ENCODE data around the gene MAT2B.

Gene MAT2B

GRCh38 chr5:163505368-163506094, at the start of gene MAT2B:
Gene MAT2B (plus strand): TSS chr5:163505619. CDS start chr5:163505687, 68 bp downstream.
- peak; percentile 89 to 90 for DNase-seq (ENCODE audit: low read depth in 2 of 2)

GRCh38 chr5:163456029-163456589, 49.3 kb upstream of the MAT2B start:
- DNase-seq (ENCODE audit: low read depth in 2 of 2): no peak

- no peak for DNase-seq (ENCODE audit: low read depth in 2 of 2)
Observed at GRCh38 chr5:163456840-163457239, 48.6 kb upstream of the MAT2B start.

- DNase-seq (ENCODE audit: low read depth in 2 of 2): no peak
Observed at GRCh38 chr5:163458778-163459385, 46.5 kb upstream of the MAT2B start.

- DNase-seq (ENCODE audit: low read depth in 2 of 2): no peak
Observed at GRCh38 chr5:163459462-163459818, 46.0 kb upstream of the MAT2B start.

- peak; percentile 88 to 90 for DNase-seq (ENCODE audit: low read depth in 2 of 2)
Observed at GRCh38 chr5:163459819-163460561, 45.4 kb upstream of the MAT2B start, which contains the start of gene NUDCD2. Gene NUDCD2 (minus strand): TSS chr5:163460102. CDS start chr5:163460050, 52 bp downstream.

- no peak for DNase-seq (ENCODE audit: low read depth in 2 of 2)
Observed at GRCh38 chr5:163460562-163461171, 44.8 kb upstream of the MAT2B start, which contains the start of gene HMMR. Gene HMMR (plus strand): TSS chr5:163460632. CDS start chr5:163460693, 61 bp downstream.

GRCh38 chr5:163463063-163463435, 42.4 kb upstream of the MAT2B start:
- DNase-seq (ENCODE audit: low read depth in 2 of 2): no peak

- DNase-seq (ENCODE audit: low read depth in 2 of 2): no peak
Observed at GRCh38 chr5:163467682-163468081, 37.7 kb upstream of the MAT2B start.

GRCh38 chr5:163473635-163474243, 31.7 kb upstream of the MAT2B start:
- no peak for DNase-seq (ENCODE audit: low read depth in 2 of 2)

- DNase-seq (ENCODE audit: low read depth in 2 of 2): no peak
Observed at GRCh38 chr5:163475411-163475810, 30.0 kb upstream of the MAT2B start.

GRCh38 chr5:163478126-163478981, 27.1 kb upstream of the MAT2B start:
- DNase-seq (ENCODE audit: low read depth in 2 of 2): no peak

GRCh38 chr5:163478982-163479271, 26.5 kb upstream of the MAT2B start:
- no peak for DNase-seq (ENCODE audit: low read depth in 2 of 2)

- no peak for DNase-seq (ENCODE audit: low read depth in 2 of 2)
Observed at GRCh38 chr5:163489055-163489744, 16.2 kb upstream of the MAT2B start.

- DNase-seq (ENCODE audit: low read depth in 2 of 2): no peak
Observed at GRCh38 chr5:163489745-163490075, 15.7 kb upstream of the MAT2B start.

GRCh38 chr5:163496286-163496685, 9.1 kb upstream of the MAT2B start:
- DNase-seq (ENCODE audit: low read depth in 2 of 2): no peak

- DNase-seq (ENCODE audit: low read depth in 2 of 2): no peak
Observed at GRCh38 chr5:163497315-163497714, 8.1 kb upstream of the MAT2B start.

GRCh38 chr5:163498886-163499285, 6.5 kb upstream of the MAT2B start:
- no peak for DNase-seq (ENCODE audit: low read depth in 2 of 2)

- no peak for DNase-seq (ENCODE audit: low read depth in 2 of 2)
Observed at GRCh38 chr5:163502521-163502920, 2.9 kb upstream of the MAT2B start.

Measured in activated CD8-positive, alpha-beta memory T cell treated with anti-CD3 and anti-CD28 coated beads for 4 hours (primary cell).